Panc1 (cell line): ENCODE measurements around the gene YY1AP1.

Source experiments
- SIN3A ChIP-seq: IDR thresholded peaks from 2 replicates; pipeline ENCODE4 v1.6.1; 2012; ENCODE audit warnings: low read depth, mild to moderate bottlenecking, low read length, moderate library complexity, borderline replicate concordance; ENCODE audit not compliant: insufficient read depth
- TF ChIP-seq, protein P1 (sequence below): fragments of 450-650 bp; IDR thresholded peaks from 2 replicates; pipeline ENCODE4 v1.5.1; 2017; ENCODE audit warnings: mild to moderate bottlenecking
- TF ChIP-seq, protein P2 (sequence below), 2 experiments: IDR thresholded peaks; 2 replicates each; pipeline ENCODE4 v1.6.1; 2011 to 2012; ENCODE audit warnings: low read depth in 2 of 2, control low read depth in 1 of 2, low read length in 1 of 2, mild to moderate bottlenecking in 1 of 2, moderate library complexity in 1 of 2; ENCODE audit not compliant: insufficient read depth in 1 of 2

DNA sequence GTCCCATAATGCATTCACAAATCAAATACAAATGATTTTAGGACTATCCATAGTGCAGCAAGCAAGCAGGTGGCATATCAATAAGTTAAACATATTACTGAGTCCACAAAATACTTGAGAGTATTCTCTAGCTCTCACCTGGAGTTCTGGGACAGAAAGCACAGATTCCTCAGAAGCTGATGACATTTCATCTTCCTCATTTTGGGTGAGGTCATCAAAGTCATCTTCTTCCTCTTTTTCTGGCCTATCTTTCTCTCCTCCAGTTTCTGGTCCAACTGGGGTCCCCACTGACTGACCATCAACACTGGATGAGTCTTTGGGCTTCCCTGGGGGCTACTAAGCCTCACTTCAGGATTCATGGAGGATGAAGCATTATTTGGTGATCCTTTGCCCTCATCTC lies 38.9 kb downstream of the YY1AP1 start:
- TF ChIP-seq, protein P1, sequence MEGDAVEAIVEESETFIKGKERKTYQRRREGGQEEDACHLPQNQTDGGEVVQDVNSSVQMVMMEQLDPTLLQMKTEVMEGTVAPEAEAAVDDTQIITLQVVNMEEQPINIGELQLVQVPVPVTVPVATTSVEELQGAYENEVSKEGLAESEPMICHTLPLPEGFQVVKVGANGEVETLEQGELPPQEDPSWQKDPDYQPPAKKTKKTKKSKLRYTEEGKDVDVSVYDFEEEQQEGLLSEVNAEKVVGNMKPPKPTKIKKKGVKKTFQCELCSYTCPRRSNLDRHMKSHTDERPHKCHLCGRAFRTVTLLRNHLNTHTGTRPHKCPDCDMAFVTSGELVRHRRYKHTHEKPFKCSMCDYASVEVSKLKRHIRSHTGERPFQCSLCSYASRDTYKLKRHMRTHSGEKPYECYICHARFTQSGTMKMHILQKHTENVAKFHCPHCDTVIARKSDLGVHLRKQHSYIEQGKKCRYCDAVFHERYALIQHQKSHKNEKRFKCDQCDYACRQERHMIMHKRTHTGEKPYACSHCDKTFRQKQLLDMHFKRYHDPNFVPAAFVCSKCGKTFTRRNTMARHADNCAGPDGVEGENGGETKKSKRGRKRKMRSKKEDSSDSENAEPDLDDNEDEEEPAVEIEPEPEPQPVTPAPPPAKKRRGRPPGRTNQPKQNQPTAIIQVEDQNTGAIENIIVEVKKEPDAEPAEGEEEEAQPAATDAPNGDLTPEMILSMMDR: no peak
- no peak for TF ChIP-seq SIN3A
- TF ChIP-seq, protein P2, sequence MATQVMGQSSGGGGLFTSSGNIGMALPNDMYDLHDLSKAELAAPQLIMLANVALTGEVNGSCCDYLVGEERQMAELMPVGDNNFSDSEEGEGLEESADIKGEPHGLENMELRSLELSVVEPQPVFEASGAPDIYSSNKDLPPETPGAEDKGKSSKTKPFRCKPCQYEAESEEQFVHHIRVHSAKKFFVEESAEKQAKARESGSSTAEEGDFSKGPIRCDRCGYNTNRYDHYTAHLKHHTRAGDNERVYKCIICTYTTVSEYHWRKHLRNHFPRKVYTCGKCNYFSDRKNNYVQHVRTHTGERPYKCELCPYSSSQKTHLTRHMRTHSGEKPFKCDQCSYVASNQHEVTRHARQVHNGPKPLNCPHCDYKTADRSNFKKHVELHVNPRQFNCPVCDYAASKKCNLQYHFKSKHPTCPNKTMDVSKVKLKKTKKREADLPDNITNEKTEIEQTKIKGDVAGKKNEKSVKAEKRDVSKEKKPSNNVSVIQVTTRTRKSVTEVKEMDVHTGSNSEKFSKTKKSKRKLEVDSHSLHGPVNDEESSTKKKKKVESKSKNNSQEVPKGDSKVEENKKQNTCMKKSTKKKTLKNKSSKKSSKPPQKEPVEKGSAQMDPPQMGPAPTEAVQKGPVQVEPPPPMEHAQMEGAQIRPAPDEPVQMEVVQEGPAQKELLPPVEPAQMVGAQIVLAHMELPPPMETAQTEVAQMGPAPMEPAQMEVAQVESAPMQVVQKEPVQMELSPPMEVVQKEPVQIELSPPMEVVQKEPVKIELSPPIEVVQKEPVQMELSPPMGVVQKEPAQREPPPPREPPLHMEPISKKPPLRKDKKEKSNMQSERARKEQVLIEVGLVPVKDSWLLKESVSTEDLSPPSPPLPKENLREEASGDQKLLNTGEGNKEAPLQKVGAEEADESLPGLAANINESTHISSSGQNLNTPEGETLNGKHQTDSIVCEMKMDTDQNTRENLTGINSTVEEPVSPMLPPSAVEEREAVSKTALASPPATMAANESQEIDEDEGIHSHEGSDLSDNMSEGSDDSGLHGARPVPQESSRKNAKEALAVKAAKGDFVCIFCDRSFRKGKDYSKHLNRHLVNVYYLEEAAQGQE (IDR thresholded peaks at IDR 0.05; ENCODE audit: insufficient read depth in 1 of 2, low read depth in 2 of 2, low read length in 1 of 2): no peak
